EL (cell line): ENCODE results near the gene SWI5.
"Not testable (repeated sequence)": the region's sequence is repeated elsewhere in the genome, so short reads cannot be mapped to it uniquely, and the experiment has no call there.

Experiments used
- DNase-seq: peaks from one replicate; pipeline ENCODE4 v3.0.0-alpha.2; 2016

Gene SWI5

DNA sequence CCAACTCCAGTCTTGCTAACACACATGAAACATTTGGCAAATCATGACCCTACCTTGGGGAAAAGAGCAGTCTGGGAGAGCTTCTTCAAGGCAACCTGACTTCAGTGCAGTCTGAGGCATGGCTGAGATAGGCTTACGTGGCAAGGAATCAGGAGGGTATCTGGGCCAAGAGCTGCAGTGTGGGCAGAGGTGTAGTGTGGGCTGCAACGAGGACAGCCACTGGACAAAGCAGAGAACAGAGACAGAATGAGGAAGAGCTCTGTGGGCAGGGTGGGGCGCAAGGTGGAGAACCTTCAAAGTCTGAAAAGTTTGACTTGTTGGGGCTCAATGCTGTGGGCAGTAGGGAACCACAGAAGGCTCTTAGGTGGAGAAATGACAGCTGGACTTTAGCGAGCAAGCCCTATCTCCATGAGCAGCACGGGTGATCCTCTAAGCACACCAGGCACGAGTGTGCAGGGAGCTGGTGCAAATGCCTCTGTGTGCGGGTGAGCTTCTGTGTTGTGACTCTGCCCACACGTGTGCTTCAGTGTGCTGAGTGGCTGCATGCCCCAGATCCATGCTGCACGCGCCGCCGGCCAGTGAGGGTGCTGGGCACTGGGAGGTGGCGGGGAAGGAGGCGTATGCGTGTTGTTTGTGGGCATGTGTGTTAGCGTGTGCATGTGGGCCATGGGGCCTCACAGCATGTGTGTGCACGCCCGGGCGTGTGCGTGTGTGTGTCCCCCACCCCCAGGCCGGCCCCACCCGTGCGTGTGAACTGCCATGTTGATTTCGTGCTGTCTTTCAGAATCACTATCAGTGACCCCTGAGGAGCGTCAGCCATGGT lies 23.5 kb upstream of the SWI5 start:
- DNase-seq, result no peak

DNA sequence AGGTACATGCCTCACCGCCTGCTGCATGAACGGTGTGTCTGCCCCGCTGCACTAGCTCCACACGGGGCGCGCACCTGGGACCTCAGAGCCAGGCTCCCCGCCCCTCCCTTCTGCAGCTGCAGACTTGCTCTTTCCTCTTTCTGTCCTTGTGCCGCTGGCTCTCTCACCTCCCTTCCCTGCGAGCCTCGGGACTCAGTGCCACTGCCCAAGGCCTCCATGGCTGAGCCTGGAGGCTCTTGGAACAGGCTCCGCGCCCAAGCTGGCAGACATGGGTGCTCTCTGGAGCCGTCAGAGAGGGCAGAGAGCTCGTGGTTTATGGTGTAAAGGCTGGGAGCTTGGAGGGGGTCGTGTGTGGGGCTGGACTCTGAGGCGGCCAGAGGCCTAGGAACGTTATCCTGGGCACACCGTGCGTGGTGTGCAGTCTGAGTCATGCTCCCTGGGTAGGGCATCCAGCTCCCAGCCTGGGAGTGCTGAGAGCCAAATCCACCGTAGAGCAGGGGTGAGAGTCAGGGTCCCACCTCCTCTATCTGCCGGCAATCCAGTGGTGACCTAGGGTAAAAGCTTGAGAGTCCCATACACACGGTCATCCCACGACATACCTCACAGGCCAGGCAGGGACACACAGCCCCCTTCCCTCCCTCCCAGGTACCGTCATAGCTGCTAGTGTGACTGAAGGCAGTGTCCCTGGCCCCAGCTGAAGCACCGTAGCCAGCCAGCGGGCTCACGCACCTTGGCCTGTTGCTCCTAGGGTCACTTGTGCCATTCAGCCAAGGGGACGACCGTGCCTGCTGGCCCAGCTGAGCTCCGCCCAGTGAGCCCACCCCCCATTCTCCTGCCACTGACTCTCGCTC lies 22.7 kb upstream of the SWI5 start:
- no peak for DNase-seq

DNA sequence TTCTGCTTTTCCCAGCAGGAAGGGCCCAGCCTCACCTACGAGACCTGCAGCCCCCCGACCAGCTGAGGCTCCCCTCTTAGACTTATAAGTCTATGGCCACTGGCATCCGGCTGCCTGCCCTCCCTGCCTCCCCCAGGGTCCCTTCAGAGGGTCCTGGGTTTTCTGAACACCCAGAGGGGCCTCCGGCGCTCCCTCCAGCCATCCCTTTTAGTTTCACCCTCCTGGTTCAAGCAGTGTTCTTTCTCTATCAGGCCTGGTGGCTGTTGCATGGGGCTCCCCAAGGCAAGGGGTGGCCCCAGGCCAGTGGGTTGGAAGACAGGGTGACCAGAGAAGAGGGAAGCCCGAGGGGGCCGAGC lies 22.1 kb upstream of the SWI5 start:
- no peak for DNase-seq

DNA sequence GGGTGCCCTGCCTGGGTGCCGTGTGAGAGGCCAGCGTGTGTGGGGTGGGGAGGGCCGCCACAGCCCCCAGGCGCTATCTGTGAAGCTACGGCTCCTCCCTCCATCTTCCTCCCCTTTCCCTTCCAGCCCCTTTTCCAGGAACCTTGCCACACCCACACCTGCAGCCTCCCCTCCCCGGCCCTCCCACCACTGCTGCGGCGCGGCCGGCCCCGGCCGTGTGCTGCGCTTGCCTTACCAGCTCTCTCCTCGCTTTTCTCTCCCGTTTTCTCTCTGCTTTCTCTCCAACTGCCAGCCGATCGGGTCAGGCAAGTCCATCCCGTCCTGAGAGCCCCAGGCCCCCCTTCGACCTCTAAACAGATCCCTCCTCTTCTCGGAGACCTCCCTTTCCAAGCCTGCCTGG lies 21.7 kb upstream of the SWI5 start:
- no peak for DNase-seq

DNA sequence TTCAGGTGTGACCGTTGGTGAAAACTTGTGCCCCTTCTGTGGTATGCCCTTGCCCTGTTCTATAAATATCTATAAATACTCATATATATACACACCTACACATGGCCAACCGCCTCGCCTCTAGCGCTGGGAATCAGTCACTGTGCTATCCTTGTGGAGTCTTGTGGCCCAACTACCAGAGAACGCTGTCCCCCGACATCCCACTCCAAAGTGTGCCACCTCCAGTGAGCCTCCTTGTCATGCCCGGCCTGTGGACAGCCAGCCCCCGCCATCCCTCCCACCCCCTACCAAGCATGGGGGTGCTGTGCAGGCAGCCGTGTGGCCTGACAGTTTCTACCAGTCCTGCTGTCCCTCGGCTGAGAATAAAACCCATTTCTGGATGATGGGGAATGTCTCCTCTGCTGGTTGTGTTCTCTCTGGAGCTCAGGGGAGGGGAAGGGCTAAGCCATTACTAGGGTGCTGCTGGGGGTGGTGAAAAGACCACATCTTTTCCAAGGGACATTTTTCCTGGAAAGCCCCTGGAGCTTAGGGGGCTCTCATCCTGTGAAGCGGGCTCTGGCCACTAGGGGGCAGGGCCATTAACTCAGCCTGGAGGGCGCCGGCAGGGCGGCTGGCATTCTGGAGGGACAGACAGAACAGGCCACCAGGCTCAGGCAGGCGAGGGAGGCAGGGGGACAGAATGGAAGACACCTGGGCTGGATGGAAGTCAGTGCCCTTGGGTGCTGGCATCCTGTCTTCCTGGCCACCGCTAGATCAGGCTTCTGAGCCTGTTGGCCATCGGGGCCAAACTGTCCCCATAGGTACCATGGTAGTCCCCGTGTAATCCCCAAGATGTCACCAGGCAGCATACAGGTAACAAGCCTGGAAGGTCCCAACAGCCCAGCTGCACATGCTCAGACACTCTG lies 21.0 kb upstream of the SWI5 start:
- peak; percentile 56 for DNase-seq

DNA sequence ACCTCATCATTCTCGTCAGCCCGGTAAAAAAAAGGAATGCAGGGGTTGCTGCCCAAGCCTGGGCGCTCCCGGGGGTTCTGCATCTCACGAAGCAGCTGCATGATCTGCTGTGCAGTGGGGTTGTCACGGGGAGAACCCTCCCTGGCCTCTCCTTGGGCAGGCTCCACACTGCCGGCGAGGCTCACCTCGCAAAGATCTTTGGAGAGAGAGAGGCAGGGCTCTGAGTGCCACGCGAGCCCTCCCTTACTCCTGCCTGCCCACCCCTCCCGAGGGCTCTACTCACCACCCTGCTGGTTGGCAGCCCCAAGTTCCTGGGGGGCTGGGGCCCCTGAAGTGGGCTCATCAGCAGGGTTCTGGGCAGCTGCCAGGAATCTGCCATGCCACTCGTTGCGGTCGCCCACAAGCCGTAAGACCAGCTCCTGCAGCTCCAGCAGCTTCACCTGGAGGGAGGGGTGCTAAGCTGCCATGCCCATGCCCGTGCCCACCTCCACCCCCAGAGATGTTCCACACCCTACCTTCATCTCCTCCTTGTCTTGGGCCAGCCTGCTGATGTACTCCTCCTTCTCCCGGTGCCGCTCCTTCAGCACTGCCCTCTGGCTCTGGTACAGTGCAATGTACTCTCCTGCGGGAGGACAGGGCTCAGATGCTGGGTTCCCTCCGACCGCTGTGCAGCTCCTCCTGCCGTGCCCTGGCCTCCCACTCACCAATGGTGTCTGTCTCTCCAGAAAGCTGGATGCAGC lies 18.8 kb upstream of the SWI5 start:
- no peak for DNase-seq

DNA sequence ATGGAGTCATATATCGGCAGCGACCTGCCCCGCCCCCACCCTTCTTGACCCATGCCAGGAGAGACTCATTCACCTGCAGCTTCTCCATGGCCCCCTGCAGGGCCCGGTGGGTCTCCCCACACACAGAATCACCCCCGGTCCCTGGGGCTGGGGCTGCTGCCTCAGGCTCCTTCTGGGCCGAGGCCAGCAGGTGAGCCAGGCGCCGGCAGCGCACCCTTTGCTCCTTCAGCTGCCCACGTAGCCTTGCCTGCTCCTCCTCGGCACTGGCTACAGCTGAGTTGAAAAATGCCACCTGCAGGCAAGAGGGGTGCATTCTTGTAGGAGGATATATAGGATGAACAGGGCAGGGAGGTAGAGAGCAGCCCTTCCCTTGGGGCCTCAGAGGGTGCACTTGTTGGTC lies 18.2 kb upstream of the SWI5 start:
- no peak for DNase-seq

DNA sequence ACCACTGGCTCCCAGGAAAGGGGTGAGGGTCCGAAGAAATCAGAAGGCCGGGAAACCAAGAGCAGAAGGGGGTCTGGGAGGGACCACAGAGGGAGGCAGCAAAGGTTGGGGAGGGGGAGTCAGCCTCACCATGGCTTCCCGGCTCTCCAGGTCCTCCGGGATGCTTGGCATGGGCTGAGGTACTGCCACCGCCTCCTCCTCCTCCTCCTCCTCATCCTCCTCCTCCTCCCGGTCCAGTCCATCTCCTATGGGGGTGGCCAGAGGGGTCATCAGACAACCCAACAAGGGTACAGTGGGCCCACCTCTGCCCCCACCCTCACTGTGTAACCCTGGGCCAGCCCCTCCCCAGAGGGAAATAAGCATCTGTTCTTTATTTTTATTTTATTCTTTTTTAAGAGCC lies 17.8 kb upstream of the SWI5 start:
- no peak for DNase-seq

DNA sequence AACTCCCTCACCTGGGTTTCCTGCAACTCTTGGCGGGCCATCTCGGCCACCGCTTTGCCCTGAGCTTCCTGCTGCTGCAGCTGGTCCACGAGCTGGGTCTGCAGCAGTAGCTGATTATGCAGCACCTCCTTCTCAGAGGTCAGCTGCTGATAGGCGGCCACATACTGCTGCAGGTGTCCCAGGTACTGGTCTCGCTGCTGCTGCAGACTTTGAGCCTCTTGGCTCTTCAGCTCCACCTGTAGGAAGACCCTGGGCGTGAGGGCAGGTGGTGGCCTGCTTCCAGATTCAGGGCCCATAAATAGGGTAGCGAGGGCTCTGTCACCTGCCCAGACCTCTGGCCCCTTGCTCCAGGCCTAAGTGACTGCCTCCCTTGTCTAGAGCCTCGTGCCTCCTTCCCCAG lies 16.9 kb upstream of the SWI5 start:
- no peak for DNase-seq

DNA sequence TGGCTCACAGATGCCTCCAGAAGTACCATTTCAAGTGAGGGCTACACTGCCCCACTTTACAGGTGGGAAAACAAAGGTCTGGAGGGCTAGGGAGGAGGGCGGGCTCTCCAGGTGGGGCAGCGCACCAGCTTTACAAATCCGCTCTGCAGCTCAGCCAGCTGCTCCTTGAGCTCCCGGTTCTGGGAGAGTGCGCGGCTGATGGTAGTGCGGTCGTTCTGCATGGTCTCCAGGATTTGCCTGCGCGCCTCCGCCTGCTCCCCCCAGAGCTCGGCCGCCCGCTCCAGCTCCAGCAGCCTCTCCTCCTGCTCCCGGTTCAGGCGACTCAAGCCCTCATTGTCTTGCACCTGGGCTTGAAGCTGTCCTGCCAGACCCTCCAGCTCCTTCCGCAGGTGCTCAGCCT lies 15.7 kb upstream of the SWI5 start:
- no peak for DNase-seq

DNA sequence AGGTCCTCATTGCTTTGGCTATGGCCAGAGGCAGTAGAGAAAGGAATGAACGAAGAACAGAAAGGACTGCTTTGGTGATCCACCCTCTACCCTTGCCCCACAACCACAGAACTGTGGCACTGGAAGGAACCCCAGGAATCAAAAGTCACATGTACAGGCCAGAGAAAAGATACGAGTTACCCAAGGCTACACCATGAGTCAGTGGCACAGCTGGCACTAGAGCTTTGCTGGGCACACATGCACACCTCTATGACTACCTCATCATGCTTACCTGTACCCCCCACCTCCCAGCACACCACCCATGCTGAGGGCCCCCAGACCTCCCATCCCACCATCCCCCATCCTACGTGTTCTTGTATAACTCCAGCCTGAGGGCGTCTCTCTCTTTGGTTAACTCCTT lies 13.4 kb upstream of the SWI5 start:
- no peak for DNase-seq

DNA sequence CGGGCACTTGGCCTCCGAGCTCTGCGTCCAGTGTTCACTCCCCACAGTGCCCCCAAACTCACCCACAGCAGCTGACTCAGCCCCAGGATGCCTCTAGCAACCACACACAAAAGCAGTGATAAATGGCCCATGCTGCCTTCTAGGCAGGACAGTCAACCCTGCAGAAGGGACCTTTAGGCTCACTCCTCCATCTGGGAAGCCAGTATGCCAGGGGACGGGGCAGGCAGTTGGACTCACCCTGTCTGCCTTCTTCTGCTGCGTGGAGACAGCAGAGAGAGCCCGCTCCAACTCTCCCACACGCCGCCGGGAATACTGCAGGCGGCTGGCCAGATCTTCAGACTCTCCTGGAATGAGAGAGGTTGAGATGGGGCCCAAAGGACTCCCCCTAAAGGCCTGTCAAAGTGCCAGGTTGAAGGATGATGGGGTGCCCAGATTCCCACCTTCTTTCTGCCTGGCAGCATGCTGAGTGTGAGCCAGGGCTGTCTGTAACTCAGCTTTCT lies 10.7 kb upstream of the SWI5 start:
- no peak for DNase-seq

DNA sequence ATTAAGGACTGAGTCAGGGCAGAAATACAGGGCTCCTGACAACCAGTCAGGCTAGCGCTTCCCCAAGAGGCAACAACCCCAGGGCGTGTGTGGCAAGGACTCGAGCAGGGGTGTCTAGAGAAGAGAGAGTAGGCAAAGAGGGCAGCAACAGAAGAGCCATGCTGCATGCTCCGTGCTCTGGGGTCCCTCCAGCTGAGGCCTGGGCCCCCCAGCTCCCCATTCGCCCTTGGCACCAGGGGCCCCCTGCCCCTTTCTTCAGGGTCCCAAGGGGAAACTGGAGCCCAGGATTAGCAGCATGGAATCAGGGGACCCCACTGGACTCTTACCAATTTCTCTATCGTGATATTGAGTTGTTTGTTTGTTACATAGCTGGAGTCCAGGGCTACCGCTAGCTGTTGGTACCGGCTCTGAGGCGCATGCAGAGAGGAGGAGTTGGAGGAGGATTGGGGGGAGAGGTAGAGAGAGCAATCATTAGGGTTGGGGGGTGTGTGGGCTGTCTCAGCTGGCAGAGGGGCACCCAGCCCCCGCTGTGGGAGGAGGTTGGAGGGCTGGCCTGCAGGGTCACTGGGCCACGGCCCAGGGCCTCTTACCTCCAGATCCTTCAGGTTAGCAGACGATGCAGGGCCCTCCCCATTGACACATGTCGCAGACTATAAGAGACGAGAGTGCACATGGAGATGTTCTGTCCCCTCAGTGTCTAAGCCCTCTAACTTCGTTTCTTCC lies 9.0 kb upstream of the SWI5 start:
- no peak for DNase-seq

DNA sequence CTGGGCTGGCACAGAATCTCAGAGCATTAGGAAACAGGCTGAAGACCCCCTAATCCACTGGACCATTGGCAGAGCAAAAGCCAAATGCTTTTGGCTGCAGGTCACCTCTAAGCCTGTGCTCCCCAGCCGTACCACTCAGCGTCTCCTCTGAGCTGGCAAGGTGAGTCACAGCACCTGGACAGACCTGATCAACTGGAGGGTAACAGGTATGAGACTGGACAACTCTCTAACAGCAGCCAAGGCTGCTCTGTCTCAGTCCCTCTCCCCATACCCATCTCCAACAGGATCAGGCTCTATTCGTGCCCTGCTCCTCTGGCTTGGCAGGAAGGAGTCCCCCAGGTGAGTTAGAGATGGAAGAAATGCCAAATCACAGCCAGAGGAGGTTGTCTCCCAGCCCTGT lies 5.0 kb upstream of the SWI5 start:
- no peak for DNase-seq

DNA sequence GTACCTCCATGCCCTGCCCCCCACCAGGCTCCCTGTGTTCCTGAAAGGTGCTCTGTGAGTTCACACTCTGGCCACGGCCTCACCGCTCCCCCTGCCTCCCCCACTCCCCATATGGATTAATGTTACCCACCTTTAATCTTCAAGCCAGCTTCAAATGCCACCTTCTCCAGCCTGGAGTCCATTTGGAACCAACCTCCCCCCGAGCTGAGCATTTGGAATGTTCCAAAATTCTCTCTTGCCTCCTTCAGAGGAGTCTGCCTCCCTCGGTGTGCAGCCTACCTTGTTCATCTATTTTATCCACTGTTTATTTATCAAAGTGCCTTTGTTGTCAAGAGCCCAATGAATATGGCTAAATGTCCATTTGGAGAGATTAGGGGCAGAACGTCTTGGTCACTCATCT lies 4.6 kb upstream of the SWI5 start:
- no peak for DNase-seq

DNA sequence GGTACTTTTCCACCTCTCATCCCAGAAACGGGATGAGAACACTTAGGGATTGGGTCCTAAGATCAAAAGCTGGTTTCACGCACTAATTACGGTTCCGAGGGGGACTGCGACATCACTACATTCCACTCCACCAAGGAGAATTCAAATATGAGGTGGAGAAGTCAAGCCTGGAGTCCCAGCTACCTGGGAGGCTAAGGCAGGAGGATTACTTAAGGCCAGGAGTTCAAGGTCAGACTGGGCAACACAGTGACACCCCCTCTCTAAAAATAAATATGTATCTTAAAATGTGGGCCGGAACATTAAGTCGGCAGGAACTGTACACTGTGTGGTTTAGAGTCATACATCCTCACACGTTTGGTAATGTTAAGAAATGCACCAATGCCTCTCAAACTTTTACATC lies 1.8 kb upstream of the SWI5 start:
- no peak for DNase-seq

DNA sequence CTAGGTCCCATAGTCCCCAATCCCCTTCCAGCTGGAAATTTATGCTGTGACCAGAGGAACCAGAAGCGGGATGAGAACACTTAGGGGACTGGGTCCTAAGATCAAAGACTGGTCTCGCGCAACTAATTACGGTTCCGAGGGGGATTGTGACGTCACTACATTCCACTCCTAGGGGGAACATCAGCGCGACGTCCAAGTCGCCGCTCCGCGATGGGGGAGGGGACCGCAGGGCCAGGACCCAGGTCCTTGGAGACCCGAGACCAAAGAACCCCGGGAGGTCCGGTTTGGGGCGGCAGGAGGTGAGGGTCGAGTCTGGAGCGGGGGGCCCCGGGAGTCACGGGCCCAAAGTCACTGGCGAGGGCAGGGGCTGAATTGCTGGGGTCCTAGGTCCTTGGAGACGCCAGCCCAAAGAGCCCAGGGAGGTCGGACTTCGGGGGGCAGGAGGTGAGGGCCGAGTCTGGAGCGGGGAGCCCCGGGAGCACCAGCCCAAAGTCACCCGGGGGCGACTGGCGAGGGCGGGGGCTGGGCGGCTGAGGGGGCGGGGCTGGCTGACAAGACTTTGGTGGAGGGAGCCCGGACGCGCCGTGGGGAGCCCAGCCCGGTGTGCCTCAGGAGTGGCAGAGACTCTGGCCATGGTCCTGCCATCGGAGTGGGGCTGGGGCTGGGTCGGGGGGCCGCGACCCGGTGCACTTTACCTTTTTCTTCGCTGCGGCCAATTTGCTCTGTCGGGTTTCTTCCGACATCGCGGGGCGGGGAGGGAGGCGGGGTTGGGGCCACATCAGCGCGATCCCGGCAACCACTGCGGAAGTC lies 673 bp upstream of the SWI5 start, which contains the start of gene GOLGA2:
GOLGA2 (minus strand) TSS at position 810 of the 810 bp plus-strand sequence; CDS start at position 779, 31 bp downstream.
- DNase-seq, result peak; percentile 68

DNA sequence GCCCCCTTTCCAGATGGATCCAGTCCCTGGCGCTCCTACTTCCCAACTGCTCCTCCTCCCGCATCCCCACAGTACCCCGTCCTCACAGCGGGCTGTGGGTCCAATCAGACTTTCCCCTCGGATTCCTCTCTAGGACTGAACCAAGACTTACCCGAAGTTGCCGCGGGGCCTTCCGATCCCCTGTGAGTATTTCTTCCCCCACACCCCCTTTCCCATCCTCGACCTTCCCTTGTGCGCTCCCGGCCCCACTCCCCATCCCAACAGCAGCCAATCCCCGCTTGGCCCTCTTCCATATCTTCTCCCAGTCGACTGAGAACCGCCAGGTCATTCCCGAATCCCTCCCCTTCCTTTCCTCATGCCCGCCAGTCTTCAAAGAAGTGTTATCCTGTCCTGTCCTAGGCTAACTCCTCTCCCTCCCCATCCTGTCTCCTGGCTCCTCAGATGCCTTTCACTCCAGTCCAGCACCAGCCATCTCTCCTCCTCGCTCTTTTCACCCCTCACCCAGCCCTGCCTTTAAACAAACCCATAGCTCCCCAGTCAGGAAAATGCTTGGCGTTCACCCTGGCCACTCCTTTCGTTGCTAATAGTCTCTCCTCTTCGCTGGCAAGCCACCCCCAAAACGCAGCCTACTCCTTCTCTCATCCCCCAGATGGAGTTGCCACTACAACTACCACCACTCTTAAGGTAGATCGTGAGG lies 646 bp downstream of the SWI5 start:
- peak; percentile 58 for DNase-seq

DNA sequence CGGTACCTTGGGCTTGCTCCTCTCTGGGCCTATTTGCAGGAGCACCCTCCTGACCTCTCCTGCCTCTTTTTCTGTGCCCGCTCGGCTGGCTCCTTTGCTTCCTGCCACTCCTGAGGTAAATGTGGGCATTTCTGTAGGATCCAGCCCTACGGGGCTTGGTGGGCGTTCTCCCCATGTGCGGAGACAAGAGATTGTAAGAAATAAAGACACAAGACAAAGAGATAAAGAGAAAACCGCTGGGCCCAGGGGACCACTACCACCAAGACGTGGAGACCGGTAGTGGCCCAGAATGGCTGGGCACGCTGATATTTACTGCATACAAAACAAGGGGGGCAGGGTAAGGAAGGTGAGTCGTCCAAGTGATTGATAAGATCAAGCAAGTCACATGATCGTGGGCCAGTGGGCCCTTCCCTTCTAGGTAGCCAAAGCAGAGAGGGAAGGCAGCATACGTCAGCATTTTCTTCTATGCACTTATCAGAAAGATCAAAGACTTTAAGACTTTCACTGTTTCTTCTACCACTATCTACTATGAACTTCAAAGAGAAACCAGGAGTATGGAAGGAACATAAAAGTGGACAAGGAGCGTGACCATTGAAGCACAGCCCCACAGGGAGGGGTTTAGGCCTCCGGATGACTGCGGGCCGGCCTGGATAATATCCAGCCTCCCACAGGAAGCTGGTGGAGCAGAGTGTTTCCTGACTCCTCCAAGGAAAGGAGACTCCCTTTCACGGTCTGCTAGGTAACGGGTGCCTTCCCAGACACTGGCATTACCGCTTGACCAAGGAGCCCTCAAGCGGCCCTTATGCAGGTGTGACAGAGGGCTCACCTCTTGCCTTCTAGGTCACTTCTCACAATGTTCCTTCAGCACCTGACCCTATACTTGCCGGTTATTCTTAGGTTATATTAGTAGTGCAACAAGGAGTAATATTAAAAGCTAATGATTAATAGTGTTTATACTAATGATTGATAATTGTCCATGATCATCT lies 3.3 kb downstream of the SWI5 start:
- DNase-seq, result not testable (repeated sequence)
